ENCODE data around the gene CIAO3.

CIAO3 gene

DNA sequence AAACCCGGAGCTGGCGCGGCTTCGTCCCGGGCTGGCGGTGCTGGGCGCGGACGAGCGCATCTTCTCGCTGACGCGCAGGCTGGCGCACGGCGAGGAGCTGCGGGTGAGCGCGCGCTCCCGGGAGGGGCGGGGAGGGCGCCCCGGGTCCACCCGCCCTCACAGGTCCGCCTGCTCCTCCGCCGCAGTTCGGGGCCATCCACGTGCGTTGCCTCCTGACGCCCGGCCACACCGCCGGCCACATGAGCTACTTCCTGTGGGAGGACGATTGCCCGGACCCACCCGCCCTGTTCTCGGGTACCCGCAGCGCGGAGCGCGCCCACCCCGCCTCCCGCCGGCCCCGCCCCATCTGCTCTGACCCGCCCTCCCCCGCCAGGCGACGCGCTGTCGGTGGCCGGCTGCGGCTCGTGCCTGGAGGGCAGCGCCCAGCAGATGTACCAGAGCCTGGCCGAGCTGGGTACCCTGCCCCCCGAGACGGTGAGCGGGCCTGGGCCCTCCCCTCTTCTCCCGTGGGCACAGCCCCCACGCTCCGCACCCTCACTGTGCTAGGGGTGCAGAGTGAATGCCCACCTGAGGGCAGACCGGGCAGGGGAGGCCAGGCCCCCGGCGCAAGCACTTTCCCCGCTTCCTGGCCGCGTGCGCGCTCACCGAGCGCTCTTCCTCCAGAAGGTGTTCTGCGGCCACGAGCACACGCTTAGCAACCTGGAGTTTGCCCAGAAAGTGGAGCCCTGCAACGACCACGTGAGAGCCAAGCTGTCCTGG, 12.5 kb downstream of the CIAO3 start (continued):
- TF ChIP-seq SP7 (tag by site-specific recombination; IDR thresholded peaks at IDR 0.05) (0 out of 2 replicates have a peak, but pooled peaks have one; percentile 24), SP3 (tag by site-specific recombination; IDR thresholded peaks at IDR 0.05) (peak; percentile 64), ZNF2 (tag by site-specific recombination; IDR thresholded peaks at IDR 0.05) (peak; percentile 61; the same call in 1 of the 2 replicates), KLF16 (tag by site-specific recombination; IDR thresholded peaks at IDR 0.05) (peak; percentile 68), SP2 (tag by site-specific recombination; IDR thresholded peaks at IDR 0.05) (peak; percentile 73), ZFP69B (tag by site-specific recombination; IDR thresholded peaks at IDR 0.05) (peak; percentile 72), ZNF473 (tag by site-specific recombination; IDR thresholded peaks at IDR 0.05) (no peak), ZEB2 (tag by site-specific recombination; IDR thresholded peaks at IDR 0.05) (0 out of 2 replicates have a peak, but pooled peaks have one; percentile 59), ZBTB11 (tag by site-specific recombination; conservative IDR thresholded peaks at IDR 0.05; ENCODE audit: low read depth) (peak; percentile 54; the same call in 1 of the 2 replicates), EGR2 (tag by site-specific recombination; IDR thresholded peaks at IDR 0.05; ENCODE audit: low read depth) (peak; percentile 11; the same call in 1 of the 2 replicates), ZNF175 (tag by site-specific recombination; IDR thresholded peaks at IDR 0.05) (no peak), ZNF132 (tag by site-specific recombination; IDR thresholded peaks at IDR 0.05; ENCODE audit: borderline replicate concordance) (no peak), MYNN (tag by site-specific recombination; IDR thresholded peaks at IDR 0.05; ENCODE audit: borderline replicate concordance) (no peak), PRDM1 (tag by site-specific recombination; IDR thresholded peaks at IDR 0.05) (no peak), ZNF843 (tag by site-specific recombination; IDR thresholded peaks at IDR 0.05) (no peak), ZBTB7A (tag by site-specific recombination; IDR thresholded peaks at IDR 0.05; ENCODE audit: low read depth) (0 out of 2 replicates have a peak, but pooled peaks have one; percentile 30)
- TF ChIP-seq, protein P1, sequence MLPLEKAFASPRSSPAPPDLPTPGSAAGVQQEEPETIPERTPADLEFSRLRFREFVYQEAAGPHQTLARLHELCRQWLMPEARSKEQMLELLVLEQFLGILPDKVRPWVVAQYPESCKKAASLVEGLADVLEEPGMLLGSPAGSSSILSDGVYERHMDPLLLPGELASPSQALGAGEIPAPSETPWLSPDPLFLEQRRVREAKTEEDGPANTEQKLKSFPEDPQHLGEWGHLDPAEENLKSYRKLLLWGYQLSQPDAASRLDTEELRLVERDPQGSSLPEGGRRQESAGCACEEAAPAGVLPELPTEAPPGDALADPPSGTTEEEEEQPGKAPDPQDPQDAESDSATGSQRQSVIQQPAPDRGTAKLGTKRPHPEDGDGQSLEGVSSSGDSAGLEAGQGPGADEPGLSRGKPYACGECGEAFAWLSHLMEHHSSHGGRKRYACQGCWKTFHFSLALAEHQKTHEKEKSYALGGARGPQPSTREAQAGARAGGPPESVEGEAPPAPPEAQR (tag by site-specific recombination; IDR thresholded peaks at IDR 0.05): no peak
- TF ChIP-seq, protein P2, sequence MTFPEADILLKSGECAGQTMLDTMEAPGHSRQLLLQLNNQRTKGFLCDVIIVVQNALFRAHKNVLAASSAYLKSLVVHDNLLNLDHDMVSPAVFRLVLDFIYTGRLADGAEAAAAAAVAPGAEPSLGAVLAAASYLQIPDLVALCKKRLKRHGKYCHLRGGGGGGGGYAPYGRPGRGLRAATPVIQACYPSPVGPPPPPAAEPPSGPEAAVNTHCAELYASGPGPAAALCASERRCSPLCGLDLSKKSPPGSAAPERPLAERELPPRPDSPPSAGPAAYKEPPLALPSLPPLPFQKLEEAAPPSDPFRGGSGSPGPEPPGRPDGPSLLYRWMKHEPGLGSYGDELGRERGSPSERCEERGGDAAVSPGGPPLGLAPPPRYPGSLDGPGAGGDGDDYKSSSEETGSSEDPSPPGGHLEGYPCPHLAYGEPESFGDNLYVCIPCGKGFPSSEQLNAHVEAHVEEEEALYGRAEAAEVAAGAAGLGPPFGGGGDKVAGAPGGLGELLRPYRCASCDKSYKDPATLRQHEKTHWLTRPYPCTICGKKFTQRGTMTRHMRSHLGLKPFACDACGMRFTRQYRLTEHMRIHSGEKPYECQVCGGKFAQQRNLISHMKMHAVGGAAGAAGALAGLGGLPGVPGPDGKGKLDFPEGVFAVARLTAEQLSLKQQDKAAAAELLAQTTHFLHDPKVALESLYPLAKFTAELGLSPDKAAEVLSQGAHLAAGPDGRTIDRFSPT (tag by site-specific recombination; IDR thresholded peaks at IDR 0.05): peak; percentile 97
- TF ChIP-seq, protein P3, sequence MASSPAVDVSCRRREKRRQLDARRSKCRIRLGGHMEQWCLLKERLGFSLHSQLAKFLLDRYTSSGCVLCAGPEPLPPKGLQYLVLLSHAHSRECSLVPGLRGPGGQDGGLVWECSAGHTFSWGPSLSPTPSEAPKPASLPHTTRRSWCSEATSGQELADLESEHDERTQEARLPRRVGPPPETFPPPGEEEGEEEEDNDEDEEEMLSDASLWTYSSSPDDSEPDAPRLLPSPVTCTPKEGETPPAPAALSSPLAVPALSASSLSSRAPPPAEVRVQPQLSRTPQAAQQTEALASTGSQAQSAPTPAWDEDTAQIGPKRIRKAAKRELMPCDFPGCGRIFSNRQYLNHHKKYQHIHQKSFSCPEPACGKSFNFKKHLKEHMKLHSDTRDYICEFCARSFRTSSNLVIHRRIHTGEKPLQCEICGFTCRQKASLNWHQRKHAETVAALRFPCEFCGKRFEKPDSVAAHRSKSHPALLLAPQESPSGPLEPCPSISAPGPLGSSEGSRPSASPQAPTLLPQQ (tag by site-specific recombination; IDR thresholded peaks at IDR 0.05): peak; percentile 64; the same call in 1 of the 2 replicates
